CD4-positive, CD25-positive, alpha-beta regulatory T cell (primary cell): ENCODE measurements around the gene CRMP1. TPM values are rescaled to one million over a fixed set of nuclear protein-coding genes. Genes with fewer than 3 reads are reported as not detected.
A peak's percentile ranks its signal among the peaks of the same experiment; 100 is the strongest.

Experiments
- ATAC-seq, 2 donors: fragments of 150-1000 bp; cut with Tn5 transposase; one replicate each; pipeline ENCODE4 v1.10.0; 2021; ENCODE audit warnings: low read depth in 2 of 2, moderate number of reproducible peaks in 2 of 2, moderate library complexity in 1 of 2
- DNase-seq, 3 donors: peaks; one replicate each; pipeline versions ENCODE4 v3.0.0 to v3.0.0-alpha.2; 2012 to 2022; ENCODE audit warnings: mixed read lengths in 1 of 3
- H3K27ac ChIP-seq: one replicate; pipeline ENCODE4 v1.7.0; 2013; ENCODE audit warnings: mild to moderate bottlenecking, low read length; ENCODE audit not compliant: insufficient read depth, poor library complexity, severe bottlenecking
- H3K27me3 ChIP-seq: one replicate; pipeline ENCODE4 v1.7.0; 2013; ENCODE audit warnings: low read length; ENCODE audit not compliant: control insufficient read depth, insufficient read depth
- H3K36me3 ChIP-seq: one replicate; pipeline ENCODE4 v1.7.0; 2013; ENCODE audit warnings: mild to moderate bottlenecking, low read length, moderate library complexity; ENCODE audit not compliant: control insufficient read depth, insufficient read depth
- H3K4me1 ChIP-seq: 2 replicates; pipeline ENCODE4 v1.7.0; 2013; ENCODE audit warnings: mild to moderate bottlenecking, low read length; ENCODE audit not compliant: insufficient read depth, control insufficient read depth, poor library complexity, severe bottlenecking
- H3K4me3 ChIP-seq: one replicate; pipeline ENCODE4 v1.7.0; 2013; ENCODE audit warnings: low read depth, mild to moderate bottlenecking, low read length, moderate library complexity
- H3K9me3 ChIP-seq, 2 experiments: 1 replicate in 1 of 2; 2 replicates in 1 of 2; pipeline ENCODE4 v1.7.0; 2013; ENCODE audit warnings: low read length in 2 of 2, mild to moderate bottlenecking in 1 of 2, moderate library complexity in 1 of 2; ENCODE audit not compliant: control insufficient read depth in 2 of 2
- H3K27ac Mint-ChIP-seq, 3 donors: one replicate each; pipeline ENCODE4 v1.8.0; 2020 to 2022; ENCODE audit warnings: mild to moderate bottlenecking in 3 of 3, mixed read lengths in 3 of 3, moderate library complexity in 2 of 3
- H3K27me3 Mint-ChIP-seq: one replicate; pipeline ENCODE4 v1.8.0; 2022; ENCODE audit warnings: mild to moderate bottlenecking, mixed read lengths
- H3K36me3 Mint-ChIP-seq: one replicate; pipeline ENCODE4 v1.8.0; 2020; ENCODE audit warnings: mixed read lengths
- H3K4me1 Mint-ChIP-seq, 4 donors: one replicate each; pipeline ENCODE4 v1.8.0; 2020 to 2022; ENCODE audit warnings: mixed read lengths in 4 of 4, mild to moderate bottlenecking in 1 of 4
- H3K4me3 Mint-ChIP-seq, 4 donors: one replicate each; pipeline ENCODE4 v1.8.0; 2020 to 2022; ENCODE audit warnings: mild to moderate bottlenecking in 4 of 4, mixed read lengths in 4 of 4, moderate library complexity in 3 of 4
- H3K9me3 Mint-ChIP-seq, 7 donors: one replicate each; pipeline ENCODE4 v1.8.0; 2020 to 2022; ENCODE audit warnings: mixed read lengths in 7 of 7, mild to moderate bottlenecking in 3 of 7, moderate library complexity in 2 of 7
- polyA plus RNA-seq, 4 donors: library from polyadenylated mRNA; unstranded; fragments of 300-500 nt; fragmentation: Illumina TruSeq; gene quantifications; one replicate each; pipeline ENCODE4 v1.2.3, GENCODE V29; 2021
- total RNA-seq: library from RNA; stranded (reverse); gene quantifications from one replicate; pipeline ENCODE4 v1.2.3, GENCODE V29; 2022

The CRMP1 gene
- total and polyA plus RNA-seq, 5 donors from 2014 or later: not detected

DNA sequence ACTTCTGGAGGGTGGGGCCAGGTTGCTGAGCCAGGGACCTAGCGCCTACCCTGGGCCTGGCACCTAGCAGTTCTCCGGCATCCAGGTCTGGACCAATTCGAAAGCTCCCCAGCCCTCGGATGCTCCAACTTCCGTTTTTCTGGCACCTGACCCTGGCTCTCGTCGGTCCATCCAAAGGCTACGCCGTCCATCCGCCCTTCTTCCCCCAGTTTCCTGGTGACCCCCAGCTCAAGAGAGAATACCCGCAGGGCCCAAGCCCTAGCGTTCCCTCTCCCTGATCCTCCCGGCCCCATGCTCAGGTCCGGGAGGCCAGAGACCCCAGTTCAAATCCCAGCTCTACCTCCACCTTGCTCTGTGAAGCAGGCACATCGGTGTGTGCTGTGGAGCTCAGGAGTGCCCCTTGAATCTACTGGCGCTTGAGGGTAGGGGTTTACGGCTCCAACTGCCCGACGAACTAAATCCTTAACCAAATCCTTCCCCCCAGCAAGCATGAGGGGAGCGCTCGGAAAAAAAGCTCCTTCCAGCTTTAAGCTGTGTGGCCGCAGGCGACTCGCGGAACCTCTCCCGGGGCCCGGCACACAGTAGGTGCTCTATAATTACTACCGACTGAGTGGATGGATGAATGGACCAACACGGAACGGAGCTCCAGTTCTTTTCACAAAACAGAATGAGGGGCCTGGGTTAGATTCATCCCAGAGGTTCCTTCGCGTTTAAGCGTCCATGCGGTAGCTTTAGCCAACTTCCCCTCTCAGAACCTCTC lies 1.1 kb downstream of the CRMP1 start:
- H3K4me3 Mint-ChIP-seq: no peak overlapping the region
- H3K9me3 ChIP-seq: no peaks in the 10 kb centered on the region
- no peak overlapping the region for H3K4me3 ChIP-seq
- peaks cover 0 to 14% (median 2%) of the 10 kb centered on the region in 4 donors for H3K4me1 Mint-ChIP-seq
- no peak overlapping the region for H3K27ac Mint-ChIP-seq
- H3K27me3 Mint-ChIP-seq: peaks cover 59% of the 10 kb centered on the region
- H3K9me3 Mint-ChIP-seq: peaks cover 0 to 8% (median 0%) of the 10 kb centered on the region in 7 donors
- H3K36me3 Mint-ChIP-seq: no peaks in the 10 kb centered on the region
- H3K36me3 ChIP-seq: no peaks in the 10 kb centered on the region
- no peak overlapping the region for H3K27ac ChIP-seq
- peaks cover 8% of the 10 kb centered on the region for H3K4me1 ChIP-seq
- ATAC-seq: no peak
- H3K27me3 ChIP-seq: peaks cover 27% of the 10 kb centered on the region
- no peak for DNase-seq

DNA sequence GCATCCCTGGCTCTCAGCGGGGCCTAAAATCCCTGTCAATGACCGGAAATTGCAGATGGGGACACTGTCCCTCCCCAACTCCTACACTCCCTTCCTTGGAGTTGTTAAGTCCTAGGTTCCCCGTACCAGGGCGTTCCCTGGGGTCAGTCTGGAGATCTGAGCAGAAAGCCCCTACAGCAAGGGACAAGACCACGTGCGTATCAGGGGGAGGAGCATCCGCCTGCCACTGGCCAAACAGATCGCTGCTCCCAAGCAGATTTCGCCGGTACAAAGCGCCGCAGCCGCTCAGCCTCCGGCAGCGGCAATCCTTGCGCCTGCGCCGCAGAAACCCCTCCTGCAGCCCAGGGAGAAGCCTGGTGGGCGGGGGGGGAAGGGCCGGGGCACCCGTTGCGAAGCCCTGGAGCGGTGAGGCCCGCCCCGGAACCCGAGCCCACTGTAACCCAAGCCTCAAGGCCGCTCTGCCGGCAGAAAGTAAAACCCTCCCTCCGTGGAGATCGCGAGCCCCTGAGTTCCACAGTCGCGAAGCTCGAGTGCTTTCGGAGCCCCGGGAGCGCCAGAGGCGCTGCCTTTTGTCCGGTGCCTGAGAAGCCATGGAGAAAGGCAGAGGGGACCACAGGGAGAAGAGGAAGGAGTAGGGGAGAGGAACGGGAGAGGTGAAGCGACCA lies 2.7 kb downstream of the CRMP1 start:
- Mint-ChIP-seq H3K27ac (no peak overlapping the region), H3K4me3 (peak overlapping the region in 1 of 4 donors; percentile 76), H3K36me3 (no peaks in the 10 kb centered on the region), H3K9me3 (peaks cover 0 to 11% (median 0%) of the 10 kb centered on the region in 7 donors), H3K4me1 (peaks cover 0 to 15% (median 2%) of the 10 kb centered on the region in 4 donors), H3K27me3 (peaks cover 60% of the 10 kb centered on the region)
- H3K27me3 ChIP-seq: peaks cover 25% of the 10 kb centered on the region
- DNase-seq (no peak), ATAC-seq (no peak)
- H3K36me3 ChIP-seq: no peaks in the 10 kb centered on the region
- no peak overlapping the region for H3K4me3 ChIP-seq
- no peaks in the 10 kb centered on the region for H3K9me3 ChIP-seq
- H3K4me1 ChIP-seq: peaks cover 8% of the 10 kb centered on the region
- H3K27ac ChIP-seq: no peak overlapping the region

DNA sequence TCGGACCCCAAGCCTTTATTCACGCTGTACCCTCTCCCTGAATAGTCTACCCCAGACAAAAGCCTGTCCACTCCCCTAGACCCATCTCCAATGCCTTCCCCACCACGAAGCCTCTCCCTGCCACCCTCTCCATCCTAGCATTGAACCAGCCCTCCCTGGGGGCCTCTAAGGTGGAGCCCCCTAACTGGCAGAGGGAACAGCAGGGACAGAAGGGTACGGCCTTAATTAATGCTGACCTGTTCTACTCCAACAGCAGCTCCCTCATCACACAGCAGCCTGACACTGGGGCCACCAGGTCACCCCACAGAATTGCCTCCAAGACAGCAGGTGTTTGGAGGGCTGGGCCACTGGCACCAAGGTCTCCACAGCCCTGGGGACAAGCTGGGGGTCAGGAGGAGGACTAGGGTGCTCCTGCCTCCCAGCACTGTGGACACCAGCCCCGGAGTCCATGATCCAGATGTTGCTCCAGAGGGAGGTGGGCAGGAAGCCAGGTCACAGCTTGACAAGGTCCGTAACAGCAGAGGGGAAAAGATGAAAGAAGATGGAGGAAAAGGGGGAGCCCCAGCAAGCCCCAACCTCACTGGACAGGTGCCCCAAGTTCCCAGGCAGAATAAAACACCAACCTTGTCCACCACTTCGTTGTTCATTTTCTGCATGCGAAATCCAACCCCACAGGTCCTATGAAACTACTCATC lies 3.7 kb downstream of the CRMP1 start:
- peaks cover 57% of the 10 kb centered on the region for H3K27me3 Mint-ChIP-seq
- H3K27ac Mint-ChIP-seq: no peak overlapping the region
- H3K27ac ChIP-seq: no peak overlapping the region
- ATAC-seq: no peak
- H3K9me3 Mint-ChIP-seq: peaks cover 0 to 11% (median 0%) of the 10 kb centered on the region in 7 donors
- no peaks in the 10 kb centered on the region for H3K36me3 ChIP-seq
- H3K4me3 Mint-ChIP-seq: peak overlapping the region in 1 of 4 donors; percentile 27
- H3K4me1 ChIP-seq: peaks cover 8% of the 10 kb centered on the region
- no peak overlapping the region for H3K4me3 ChIP-seq
- peaks cover 0 to 15% (median 2%) of the 10 kb centered on the region in 4 donors for H3K4me1 Mint-ChIP-seq
- no peaks in the 10 kb centered on the region for H3K36me3 Mint-ChIP-seq
- no peak for DNase-seq
- no peaks in the 10 kb centered on the region for H3K9me3 ChIP-seq
- peaks cover 27% of the 10 kb centered on the region for H3K27me3 ChIP-seq

DNA sequence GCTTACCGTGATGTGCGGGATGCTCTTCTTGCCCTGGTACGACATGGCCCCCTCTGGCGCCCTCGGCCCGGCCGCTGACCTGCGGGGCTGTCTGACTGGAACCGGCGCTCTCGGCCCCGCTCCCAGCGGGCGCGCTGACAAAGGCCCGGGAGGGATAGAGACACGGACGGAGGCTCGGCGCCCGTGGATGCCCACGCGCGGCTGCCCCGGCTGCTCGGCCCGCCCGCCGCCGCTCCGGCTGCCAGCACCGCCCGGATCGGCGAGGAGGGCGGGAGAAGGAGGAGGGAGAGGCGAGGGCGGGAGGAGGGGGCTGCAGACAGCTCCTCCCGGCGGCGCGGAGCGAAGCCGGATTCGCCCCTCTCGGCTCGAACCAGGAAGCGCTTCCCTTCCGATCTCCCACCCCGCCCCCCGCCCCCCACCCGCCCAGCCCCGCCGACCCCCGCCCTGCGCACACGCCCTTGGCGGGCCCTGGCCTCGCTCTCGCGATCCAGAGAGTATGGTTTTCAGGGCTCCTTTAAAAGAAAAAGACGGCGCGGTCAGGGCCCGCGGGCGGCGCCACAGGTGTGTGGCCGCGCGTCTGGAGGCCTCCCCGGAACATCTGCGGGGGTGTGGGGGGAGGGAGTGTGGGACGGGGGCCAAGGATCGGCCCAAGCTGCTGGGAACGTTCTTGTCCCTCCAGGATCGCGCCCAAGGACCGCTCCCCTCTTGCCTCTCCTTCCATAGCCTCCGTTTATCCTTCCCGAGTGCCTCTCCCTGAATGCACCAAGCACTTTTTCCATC lies 4.5 kb downstream of the CRMP1 start:
- Histone ChIP-seq H3K27me3 (peaks cover 24% of the 10 kb centered on the region), H3K4me1 (peaks cover 8% of the 10 kb centered on the region), H3K36me3 (no peaks in the 10 kb centered on the region), H3K9me3 (no peaks in the 10 kb centered on the region), H3K27ac (no peak overlapping the region), H3K4me3 (no peak overlapping the region)
- ATAC-seq: no peak
- Mint-ChIP-seq H3K4me3 (no peak overlapping the region), H3K27ac (no peak overlapping the region), H3K4me1 (peaks cover 0 to 13% (median 2%) of the 10 kb centered on the region in 4 donors), H3K9me3 (peaks cover 0 to 11% (median 0%) of the 10 kb centered on the region in 7 donors), H3K36me3 (no peaks in the 10 kb centered on the region), H3K27me3 (peaks cover 54% of the 10 kb centered on the region)
- DNase-seq: no peak

DNA sequence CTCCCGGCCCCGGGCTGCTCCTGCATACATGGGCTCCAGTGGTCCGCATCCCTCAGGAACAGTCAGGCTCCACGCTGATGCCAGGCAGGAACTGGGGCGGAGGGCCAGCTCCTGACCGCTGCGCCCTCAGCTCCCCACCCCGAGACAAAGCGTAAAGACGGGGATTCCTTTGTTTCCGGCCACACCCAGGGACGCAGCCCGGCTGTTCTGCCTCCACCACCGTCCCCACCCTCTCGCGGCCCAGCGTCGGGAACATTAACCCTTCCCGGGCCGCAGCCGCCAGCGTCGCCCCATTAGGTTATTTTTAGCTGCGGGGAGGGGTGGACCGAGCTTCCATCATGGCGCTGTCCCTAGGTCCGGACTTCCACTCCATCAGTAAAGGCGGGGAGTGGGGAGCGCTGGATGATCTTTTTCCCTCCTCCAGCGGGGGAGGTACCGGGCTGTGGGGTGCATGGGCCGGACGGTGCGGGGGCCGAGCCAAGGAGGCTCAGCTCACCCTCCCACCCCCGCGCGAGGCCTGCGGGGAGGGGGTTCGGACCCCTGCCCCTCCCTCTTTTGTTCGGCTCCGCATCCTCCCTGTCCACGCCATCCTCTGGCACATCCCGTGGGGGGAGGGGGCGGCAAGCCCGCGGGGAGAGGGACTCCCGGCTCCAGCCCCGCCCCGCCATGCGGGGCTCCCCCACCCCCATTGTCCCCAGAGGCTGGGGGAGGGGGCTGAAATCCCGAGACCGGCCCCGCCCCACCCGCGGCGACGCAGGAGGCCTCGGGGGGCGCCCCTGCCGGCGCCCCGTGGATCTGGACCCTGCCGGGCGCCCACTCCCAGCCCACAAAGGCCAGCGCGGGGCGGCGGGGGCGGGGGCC lies 5.3 kb downstream of the CRMP1 start:
- Mint-ChIP-seq H3K36me3 (no peaks in the 10 kb centered on the region), H3K9me3 (peaks cover 0 to 11% (median 0%) of the 10 kb centered on the region in 7 donors), H3K4me1 (peaks cover 0 to 12% (median 2%) of the 10 kb centered on the region in 4 donors), H3K27ac (no peak overlapping the region), H3K27me3 (peaks cover 59% of the 10 kb centered on the region), H3K4me3 (no peak overlapping the region)
- peaks cover 22% of the 10 kb centered on the region for H3K27me3 ChIP-seq
- DNase-seq (no peak), ATAC-seq (no peak)
- no peaks in the 10 kb centered on the region for H3K9me3 ChIP-seq
- peaks cover 8% of the 10 kb centered on the region for H3K4me1 ChIP-seq
- no peaks in the 10 kb centered on the region for H3K36me3 ChIP-seq
- H3K27ac ChIP-seq: no peak overlapping the region
- H3K4me3 ChIP-seq: no peak overlapping the region

DNA sequence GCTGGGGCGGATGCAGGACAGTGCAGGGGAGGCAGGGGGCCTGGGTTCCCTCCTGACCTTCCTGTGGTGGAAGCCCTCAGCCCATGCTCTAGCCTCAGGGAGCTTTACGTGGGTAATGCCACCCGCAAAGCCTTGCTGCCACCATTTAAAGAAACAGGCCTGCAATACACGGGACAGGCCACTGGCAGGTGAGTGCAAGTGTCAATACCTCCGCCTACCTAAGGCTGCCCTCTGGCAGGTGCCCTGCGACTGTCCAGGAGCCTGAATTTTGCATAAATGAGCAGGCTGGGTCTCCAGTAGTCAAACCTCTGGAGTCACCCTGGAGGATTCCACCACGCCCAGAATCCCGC lies 5.9 kb downstream of the CRMP1 start:
- H3K27ac Mint-ChIP-seq: no peak overlapping the region
- no peak overlapping the region for H3K4me3 ChIP-seq
- peaks cover 0 to 12% (median 2%) of the 10 kb centered on the region in 4 donors for H3K4me1 Mint-ChIP-seq
- H3K9me3 ChIP-seq: no peaks in the 10 kb centered on the region
- no peak for ATAC-seq
- no peak overlapping the region for H3K27ac ChIP-seq
- peaks cover 8% of the 10 kb centered on the region for H3K4me1 ChIP-seq
- H3K4me3 Mint-ChIP-seq: no peak overlapping the region
- H3K36me3 ChIP-seq: no peaks in the 10 kb centered on the region
- peaks cover 23% of the 10 kb centered on the region for H3K27me3 ChIP-seq
- peaks cover 0 to 11% (median 0%) of the 10 kb centered on the region in 7 donors for H3K9me3 Mint-ChIP-seq
- no peaks in the 10 kb centered on the region for H3K36me3 Mint-ChIP-seq
- H3K27me3 Mint-ChIP-seq: peaks cover 65% of the 10 kb centered on the region
- no peak for DNase-seq
